Articular chondrocyte of knee joint (primary cell): ENCODE results near the gene ZNF134. TPM values are rescaled to one million over a fixed set of nuclear protein-coding genes. Genes with fewer than 3 reads are reported as not detected.

Experiments used
- total RNA-seq: library from RNA; depleted of rRNA; stranded (reverse); fragments of >200 nt; gene quantifications from 2 replicates; pipeline ENCODE4 v1.2.3, GENCODE V29; 2012

ZNF134 gene
- total RNA-seq = 22.0 and 27.9 TPM in 2 replicates

DNA sequence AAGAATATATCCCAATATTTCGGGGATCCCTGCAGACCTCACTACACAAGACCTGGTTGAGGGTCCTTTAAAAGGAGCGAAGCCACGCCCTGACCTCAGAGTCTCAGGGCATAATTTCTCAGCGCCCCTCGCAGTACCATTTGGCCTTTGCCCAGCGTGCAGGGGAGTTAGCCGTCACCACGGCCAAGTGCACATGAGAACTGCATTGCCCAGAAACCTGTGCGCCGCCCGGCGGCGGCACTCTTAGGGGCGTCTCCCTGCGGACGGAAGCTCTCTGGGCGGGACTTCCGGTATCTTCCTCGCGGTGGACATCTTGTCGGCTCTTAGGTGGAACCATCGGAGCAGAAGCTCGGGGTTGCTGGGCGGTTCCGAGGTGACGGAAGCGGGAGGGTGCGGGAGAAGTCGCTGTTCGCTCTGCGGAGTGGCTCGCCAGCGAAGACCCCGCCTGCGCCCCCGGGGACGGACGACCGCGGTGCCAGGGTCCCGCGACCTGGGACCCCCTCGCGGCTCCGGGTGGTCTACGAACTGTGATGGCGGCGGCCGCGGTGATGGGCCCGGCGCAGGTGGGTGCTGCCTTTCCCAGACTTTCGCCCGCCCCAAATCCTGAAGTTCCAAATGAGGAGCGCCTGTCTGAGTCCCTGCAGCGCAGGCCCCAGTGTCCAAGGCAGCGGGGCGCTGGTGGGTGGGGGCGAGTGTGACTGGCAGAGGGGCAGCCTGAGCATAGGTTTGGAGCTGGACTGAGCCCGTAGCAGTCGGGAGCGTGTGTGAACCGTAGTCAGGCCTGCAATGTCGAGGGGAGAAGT is at the start of gene ZNF134:
Gene ZNF134, plus strand, starts transcription at position 302 of the 803 bp plus-strand sequence. CDS start 5,227 bp downstream, outside the sequence.

DNA sequence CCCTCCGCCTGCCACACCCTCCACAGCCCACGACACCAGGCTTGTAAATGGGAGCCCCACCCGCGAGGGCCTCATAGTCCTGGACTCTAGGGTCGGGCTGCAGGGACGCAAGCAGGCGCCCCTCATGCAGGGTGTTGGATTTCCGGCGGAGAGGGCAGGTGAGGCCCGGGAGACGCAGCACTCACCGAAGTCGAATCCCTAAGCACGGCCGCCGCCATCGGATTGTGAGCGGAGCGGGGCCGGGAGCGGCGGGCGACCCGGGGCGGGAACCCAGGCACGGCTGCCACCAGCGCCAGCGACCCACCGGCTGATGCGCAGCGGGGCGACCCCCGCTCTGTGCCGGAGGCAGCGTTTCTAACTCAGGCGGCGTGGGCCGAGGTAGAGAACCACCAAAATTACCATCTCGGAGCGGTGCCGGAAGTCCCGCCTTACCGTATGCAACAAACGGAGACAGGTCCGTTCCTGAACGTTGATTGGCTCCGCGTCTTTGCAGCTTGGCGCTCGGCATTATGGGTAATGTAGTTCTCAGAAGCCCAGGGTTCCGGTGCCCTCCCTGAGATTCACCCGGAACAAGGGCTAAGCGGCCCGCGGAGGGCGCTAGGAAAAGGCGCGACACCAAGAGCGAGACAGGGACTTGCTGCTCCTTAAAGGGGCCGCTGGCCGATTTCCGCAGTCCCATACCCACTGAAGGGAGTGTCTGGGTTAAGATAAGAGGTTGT is 35.4 kb upstream of the ZNF134 start, which contains the start of gene ZNF416:
Gene ZNF416, minus strand, starts transcription at position 425 of the 719 bp plus-strand sequence. Its CDS starts 207 bp downstream, at position 218.

DNA sequence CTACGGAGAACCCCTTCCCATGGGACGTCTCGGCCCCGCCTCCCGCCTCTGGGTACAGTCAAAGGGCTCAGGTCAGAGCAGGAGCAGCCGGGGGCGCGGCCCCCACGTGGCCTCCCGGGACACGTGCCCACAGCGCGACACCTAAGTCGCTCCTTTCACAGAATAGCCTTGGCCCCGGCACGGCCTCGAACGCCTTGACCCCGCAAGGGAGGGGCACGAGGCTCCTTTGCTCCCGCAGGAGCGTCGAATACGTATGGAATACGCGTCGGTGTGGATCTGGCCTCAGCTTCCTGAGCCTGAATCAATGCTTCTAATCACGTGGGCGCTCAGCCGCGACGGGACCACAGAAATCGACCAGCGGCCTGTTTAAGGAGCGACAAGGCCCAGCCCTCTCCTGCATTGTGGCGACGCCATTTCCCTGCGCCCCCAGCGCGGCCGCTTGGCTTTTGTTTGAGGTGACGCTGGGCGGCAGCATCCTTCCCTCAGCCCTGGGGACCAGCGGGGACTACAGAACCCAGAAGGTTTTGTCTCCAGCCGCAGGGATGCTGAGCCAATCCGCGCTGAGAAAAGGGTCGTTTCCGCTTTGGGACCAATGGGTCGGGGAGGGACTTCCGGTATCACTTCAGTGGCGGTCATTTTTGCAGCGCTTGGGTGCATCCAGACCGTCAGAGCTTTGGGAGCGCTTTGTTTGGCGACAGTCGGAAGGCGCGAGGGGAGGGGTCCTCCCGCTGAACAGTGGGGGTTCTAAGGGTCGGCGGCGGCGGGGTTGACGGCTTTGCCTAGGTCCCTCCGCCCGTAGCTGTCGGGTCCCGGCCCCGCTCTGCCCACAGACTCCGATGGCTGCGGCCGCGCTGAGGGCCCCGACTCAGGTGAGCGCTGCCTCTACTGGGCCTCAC is 30.3 kb upstream of the ZNF134 start, which contains the start of gene ZIK1:
Gene ZIK1, plus strand, starts transcription at position 625 of the 896 bp plus-strand sequence. Its CDS starts 212 bp downstream, at position 837.

DNA sequence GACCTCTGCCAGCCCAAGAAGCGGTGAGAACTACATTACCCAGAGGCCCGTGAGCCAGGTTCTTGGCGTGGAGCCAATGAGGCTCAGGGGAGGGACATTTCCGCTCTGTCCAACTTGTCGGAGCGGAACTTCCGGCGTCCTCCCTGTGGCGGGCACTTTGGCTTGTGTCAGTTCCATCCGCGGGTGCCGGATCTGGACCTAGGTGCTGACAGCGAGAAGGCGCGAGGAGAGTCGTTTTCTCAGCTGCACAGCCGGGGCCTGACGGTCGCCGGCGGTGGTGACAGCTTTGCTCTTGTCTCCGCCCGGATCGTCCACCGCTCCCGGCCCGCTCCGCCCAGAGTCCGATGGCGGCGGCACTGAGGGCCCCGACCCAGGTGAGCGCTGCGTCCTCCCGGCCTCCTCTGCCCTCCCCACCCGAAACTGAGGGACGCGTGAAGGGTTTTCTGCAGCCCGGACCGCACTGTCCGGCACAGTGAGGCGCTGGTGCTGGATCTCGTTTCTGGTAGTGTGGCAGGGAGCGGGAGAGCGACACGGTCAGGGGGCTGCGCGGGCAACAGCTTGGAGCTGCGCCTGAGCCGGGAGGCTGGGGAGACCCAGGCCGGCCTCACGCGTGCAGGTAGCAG is 14.2 kb upstream of the ZNF134 start, which contains the start of gene ZNF530:
Gene ZNF530, plus strand, starts transcription at position 125 of the 623 bp plus-strand sequence. CDS start 4,461 bp downstream, outside the sequence.

DNA sequence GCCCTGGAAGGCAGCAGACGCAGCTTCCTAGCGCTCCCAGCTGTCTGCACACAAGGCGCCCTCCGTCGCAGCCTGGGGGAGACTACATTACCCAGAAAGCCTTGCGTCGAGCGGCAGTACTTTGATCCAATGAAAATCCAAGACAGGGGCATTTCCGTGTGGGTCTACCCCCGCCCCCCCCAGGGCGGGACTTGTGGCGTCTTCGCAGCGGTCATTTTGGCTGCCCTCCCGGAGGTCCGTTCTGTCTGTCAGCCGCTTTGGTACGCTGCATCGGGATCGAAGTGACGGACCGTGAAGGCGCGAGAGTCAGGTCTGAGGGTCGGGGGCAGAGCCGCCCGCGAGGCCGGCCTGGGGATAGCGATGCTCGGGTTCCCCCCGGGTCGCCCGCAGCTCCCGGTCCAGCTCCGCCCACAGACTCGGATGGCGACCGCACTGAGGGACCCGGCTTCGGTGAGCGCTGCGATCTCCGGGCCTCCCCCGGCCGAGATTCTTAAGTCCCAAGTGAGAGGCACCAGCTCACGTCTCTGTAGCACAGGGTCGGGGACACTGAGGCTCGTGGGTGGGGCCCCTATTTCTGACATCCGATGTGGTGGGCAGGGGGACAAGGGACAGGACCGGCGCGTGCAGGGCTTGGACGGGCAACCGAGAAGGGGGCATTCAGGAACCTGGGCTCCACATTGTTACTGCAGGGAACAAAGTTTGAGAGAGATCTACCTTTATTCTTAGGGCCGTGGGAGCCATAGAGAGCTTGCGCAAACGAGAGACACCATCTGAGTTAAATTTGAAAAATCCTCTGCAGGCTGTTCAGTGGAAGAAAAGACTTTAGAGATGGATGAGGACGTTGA is 19.2 kb downstream of the ZNF134 start, which contains the start of gene ZNF211:
Gene ZNF211, plus strand, starts transcription at position 182 of the 845 bp plus-strand sequence. Its CDS starts 179 bp downstream, at position 361.

DNA sequence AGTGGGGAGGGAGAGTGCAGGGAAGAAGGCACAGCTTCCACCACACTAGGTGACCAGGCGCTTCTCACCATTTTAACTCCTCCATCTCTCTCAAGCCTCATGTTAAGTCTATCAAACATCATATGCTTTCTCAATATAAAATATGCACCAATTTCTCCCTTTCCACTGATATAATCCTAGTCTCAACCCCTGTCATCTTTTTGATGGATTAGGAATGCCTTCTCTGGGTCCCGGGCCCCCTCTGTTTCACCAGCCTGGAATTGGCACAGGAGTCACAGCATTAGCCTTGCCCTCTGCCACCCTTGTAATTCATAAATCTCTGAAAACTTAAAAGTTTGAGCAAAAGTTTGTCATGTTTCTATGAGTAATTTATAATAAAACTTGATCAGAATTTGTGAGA is 54.6 kb downstream of the ZNF134 start, which contains the start of gene ZSCAN4:
Gene ZSCAN4, plus strand, starts transcription at position 301 of the 400 bp plus-strand sequence. CDS start 7,211 bp downstream, outside the sequence.

Other genes starting within 250 kb of the ZNF134 start
- 20.9 and 23.2 TPM in 2 replicates for gene ZNF548, start 224.4 kb upstream of the ZNF134 start, total RNA-seq
- 13.5 and 15.5 TPM in 2 replicates for gene ZNF17, start 203.1 kb upstream of the ZNF134 start, total RNA-seq
- gene ZNF749, start 178.9 kb upstream of the ZNF134 start, total RNA-seq = 6.8 and 7.0 TPM in 2 replicates
- 1.0 and 1.4 TPM in 2 replicates for gene VN1R1, start 157.1 kb upstream of the ZNF134 start, total RNA-seq
- 18.8 and 21.6 TPM in 2 replicates for gene ZNF772, start 136.7 kb upstream of the ZNF134 start, total RNA-seq
- 12.9 and 18.1 TPM in 2 replicates for gene ZNF419, start 126.5 kb upstream of the ZNF134 start, total RNA-seq
- gene ZNF773, start 114.3 kb upstream of the ZNF134 start, total RNA-seq = 16.7 and 20.9 TPM in 2 replicates
- gene ZNF549, start 86.9 kb upstream of the ZNF134 start, total RNA-seq = 6.4 and 7.8 TPM in 2 replicates
- gene ZNF550, start 54.4 kb upstream of the ZNF134 start, total RNA-seq = 5.7 and 6.9 TPM in 2 replicates
- gene ZNF416, start 35.3 kb upstream of the ZNF134 start, total RNA-seq = 6.4 and 7.7 TPM in 2 replicates
- 5.0 and 7.5 TPM in 2 replicates for gene ZIK1, start 30.1 kb upstream of the ZNF134 start, total RNA-seq
- gene ZNF530, start 14.4 kb upstream of the ZNF134 start, total RNA-seq = 3.8 and 3.9 TPM in 2 replicates
- gene ZNF211, start 18.9 kb downstream of the ZNF134 start, total RNA-seq = 8.4 and 11.0 TPM in 2 replicates
- gene ZSCAN4, start 54.7 kb downstream of the ZNF134 start, total RNA-seq = not detected in 2 replicates
- gene ZNF551, start 67.7 kb downstream of the ZNF134 start, total RNA-seq = 8.0 and 9.6 TPM in 2 replicates
- 4.2 and 6.6 TPM in 2 replicates for gene ZNF154, start 95.0 kb downstream of the ZNF134 start, total RNA-seq
- gene ZNF671, start 113.4 kb downstream of the ZNF134 start, total RNA-seq = 6.7 and 12.5 TPM in 2 replicates
- gene ZNF776, start 132.6 kb downstream of the ZNF134 start, total RNA-seq = 14.9 and 17.6 TPM in 2 replicates
- gene ZNF586, start 155.4 kb downstream of the ZNF134 start, total RNA-seq = 17.6 and 18.8 TPM in 2 replicates
- 4.9 and 6.0 TPM in 2 replicates for gene ZNF552, start 200.7 kb downstream of the ZNF134 start, total RNA-seq
- 23.0 and 24.4 TPM in 2 replicates for gene ZNF587B, start 216.1 kb downstream of the ZNF134 start, total RNA-seq
- 22.1 and 33.4 TPM in 2 replicates for gene ZNF587, start 235.6 kb downstream of the ZNF134 start, total RNA-seq